ENCODE measurements around the gene TMEM33. TPM values are rescaled to one million over a fixed set of nuclear protein-coding genes. Genes with fewer than 3 reads are reported as not detected.

Gene TMEM33
- total RNA-seq, 1 experiment from 2014 or later = 48.1 TPM

DNA sequence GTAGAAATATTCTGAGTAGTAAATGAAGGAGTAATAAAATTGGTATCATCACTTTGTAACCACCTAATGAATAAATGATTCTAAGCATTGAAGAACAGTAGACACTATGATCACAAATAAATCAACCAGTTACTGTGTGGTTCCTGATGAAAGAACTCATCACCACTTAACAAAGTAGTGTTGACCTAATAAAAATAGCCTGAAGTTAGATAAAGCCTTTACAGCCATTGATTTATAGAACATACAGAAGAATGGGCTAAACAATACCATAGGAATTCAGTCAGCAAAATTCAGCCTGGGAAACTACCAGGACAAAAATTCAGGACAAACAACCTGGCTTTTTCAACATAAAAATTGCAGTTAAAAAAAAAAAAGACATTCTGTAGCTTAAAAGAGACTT lies 64.1 kb downstream of the TMEM33 start:
- CTCF ChIA-PET = no interaction called here

GRCh38 chr4:42008011-42008786 lies 73.0 kb downstream of the TMEM33 start:
- intact Hi-C loops (cut with micrococcal nuclease; ENCODE audit: unreplicated experiment) = no loop called here

More for the DNA sequence above, 64.1 kb downstream of the TMEM33 start:
- no TSS peak for BruUV-seq (replicated peaks)
- TF ChIP-seq TCF7L2 (IDR thresholded peaks at IDR 0.05; ENCODE audit: low read depth, low read length) = no peak
- TF ChIP-seq SIN3A (IDR thresholded peaks at IDR 0.05; ENCODE audit: borderline replicate concordance, insufficient read depth, low read depth, low read length) = no peak
- TF ChIP-seq, protein P1, sequence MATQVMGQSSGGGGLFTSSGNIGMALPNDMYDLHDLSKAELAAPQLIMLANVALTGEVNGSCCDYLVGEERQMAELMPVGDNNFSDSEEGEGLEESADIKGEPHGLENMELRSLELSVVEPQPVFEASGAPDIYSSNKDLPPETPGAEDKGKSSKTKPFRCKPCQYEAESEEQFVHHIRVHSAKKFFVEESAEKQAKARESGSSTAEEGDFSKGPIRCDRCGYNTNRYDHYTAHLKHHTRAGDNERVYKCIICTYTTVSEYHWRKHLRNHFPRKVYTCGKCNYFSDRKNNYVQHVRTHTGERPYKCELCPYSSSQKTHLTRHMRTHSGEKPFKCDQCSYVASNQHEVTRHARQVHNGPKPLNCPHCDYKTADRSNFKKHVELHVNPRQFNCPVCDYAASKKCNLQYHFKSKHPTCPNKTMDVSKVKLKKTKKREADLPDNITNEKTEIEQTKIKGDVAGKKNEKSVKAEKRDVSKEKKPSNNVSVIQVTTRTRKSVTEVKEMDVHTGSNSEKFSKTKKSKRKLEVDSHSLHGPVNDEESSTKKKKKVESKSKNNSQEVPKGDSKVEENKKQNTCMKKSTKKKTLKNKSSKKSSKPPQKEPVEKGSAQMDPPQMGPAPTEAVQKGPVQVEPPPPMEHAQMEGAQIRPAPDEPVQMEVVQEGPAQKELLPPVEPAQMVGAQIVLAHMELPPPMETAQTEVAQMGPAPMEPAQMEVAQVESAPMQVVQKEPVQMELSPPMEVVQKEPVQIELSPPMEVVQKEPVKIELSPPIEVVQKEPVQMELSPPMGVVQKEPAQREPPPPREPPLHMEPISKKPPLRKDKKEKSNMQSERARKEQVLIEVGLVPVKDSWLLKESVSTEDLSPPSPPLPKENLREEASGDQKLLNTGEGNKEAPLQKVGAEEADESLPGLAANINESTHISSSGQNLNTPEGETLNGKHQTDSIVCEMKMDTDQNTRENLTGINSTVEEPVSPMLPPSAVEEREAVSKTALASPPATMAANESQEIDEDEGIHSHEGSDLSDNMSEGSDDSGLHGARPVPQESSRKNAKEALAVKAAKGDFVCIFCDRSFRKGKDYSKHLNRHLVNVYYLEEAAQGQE (IDR thresholded peaks at IDR 0.05; ENCODE audit: insufficient read depth in 1 of 2, low read depth in 2 of 2, low read length in 1 of 2) = no peak
- TF ChIP-seq POLR2AphosphoS5 (IDR thresholded peaks at IDR 0.05; ENCODE audit: low read depth, low read length) = no peak
- no peak for TF ChIP-seq CTCF (IDR thresholded peaks at IDR 0.05)
- DNase-seq (ENCODE audit: low read depth, low spot score) (no peak), ATAC-seq (no peak)
- H3K27ac ChIP-seq (ENCODE audit: low read length) = no peak overlapping the region
- H3K4me3 ChIP-seq (ENCODE audit: low read depth in 2 of 2, low read length in 2 of 2) = no peak overlapping the region
- POLR2A ChIA-PET = no interaction called here
- no peaks in the 10 kb centered on the region for H3K9me3 ChIP-seq (ENCODE audit: control insufficient read depth, insufficient read depth, low read depth, low read length)
- H3K27me3 ChIP-seq (ENCODE audit: control insufficient read depth, insufficient read depth, low read length) = no peaks in the 10 kb centered on the region
- no peaks in the 10 kb centered on the region; the same call in 1 of the 2 replicates for H3K36me3 ChIP-seq (ENCODE audit: control insufficient read depth, insufficient read depth, low read length)
- in situ Hi-C loops (cut with HindIII; ENCODE audit: low pct_unique_long_range_greater_than_20kb, low sequenced_read_pairs) (no loop called here), intact Hi-C loops (cut with micrococcal nuclease; ENCODE audit: unreplicated experiment) (no loop called here)
- no peaks in the 10 kb centered on the region for H3K4me1 ChIP-seq (ENCODE audit: control insufficient read depth, insufficient read depth, low read length)

More at GRCh38 chr4:42008011-42008786, 73.0 kb downstream of the TMEM33 start:
- DNase-seq (ENCODE audit: low read depth, low spot score) (no peak), ATAC-seq (no peak)
- H3K9me3 ChIP-seq (ENCODE audit: control insufficient read depth, insufficient read depth, low read depth, low read length) = no peaks in the 10 kb centered on the region
- H3K4me3 ChIP-seq (ENCODE audit: low read depth in 2 of 2, low read length in 2 of 2) = no peak overlapping the region
- no peaks in the 10 kb centered on the region for H3K4me1 ChIP-seq (ENCODE audit: control insufficient read depth, insufficient read depth, low read length)
- TF ChIP-seq CTCF (IDR thresholded peaks at IDR 0.05) = no peak
- no peak for TF ChIP-seq POLR2AphosphoS5 (IDR thresholded peaks at IDR 0.05; ENCODE audit: low read depth, low read length)
- TF ChIP-seq, protein P1 (IDR thresholded peaks at IDR 0.05; ENCODE audit: insufficient read depth in 1 of 2, low read depth in 2 of 2, low read length in 1 of 2) = no peak
- TF ChIP-seq SIN3A (IDR thresholded peaks at IDR 0.05; ENCODE audit: borderline replicate concordance, insufficient read depth, low read depth, low read length) = no peak
- TF ChIP-seq TCF7L2 (IDR thresholded peaks at IDR 0.05; ENCODE audit: low read depth, low read length) = no peak
- no peaks in the 10 kb centered on the region for H3K36me3 ChIP-seq (ENCODE audit: control insufficient read depth, insufficient read depth, low read length)
- no peaks in the 10 kb centered on the region for H3K27me3 ChIP-seq (ENCODE audit: control insufficient read depth, insufficient read depth, low read length)
- POLR2A ChIA-PET = no interaction called here
- BruUV-seq (replicated peaks) = no TSS peak
- in situ Hi-C loops (cut with HindIII; ENCODE audit: low pct_unique_long_range_greater_than_20kb, low sequenced_read_pairs) = no loop called here
- no peak overlapping the region for H3K27ac ChIP-seq (ENCODE audit: low read length)
- CTCF ChIA-PET = no interaction called here

Data from Panc1 (cell line).